Measurements from ENCODE around the gene SMC5.
"Not testable (repeated sequence)": the region's sequence is repeated elsewhere in the genome, so short reads cannot be mapped to it uniquely, and the experiment has no call there.

GRCh38 chr9:70401241-70401640 is 142.5 kb downstream of the SMC5 start:
- not testable (repeated sequence) for TF ChIP-seq POLR2A, CTCF, EP300 (IDR thresholded peaks at IDR 0.05)
